ENCODE measurements around the gene FAM9C. TPM values are rescaled to one million over a fixed set of nuclear protein-coding genes. Genes with fewer than 3 reads are reported as not detected.

The FAM9C gene
- total RNA-seq, 1 experiment from 2014 or later: not detected

GRCh38 chrX:13051167-13051528, 6.7 kb upstream of the FAM9C start:
- TF ChIP-seq CTCF (IDR thresholded peaks at IDR 0.05; ENCODE audit: unreplicated experiment): no peak
- H3K27ac Mint-ChIP-seq (ENCODE audit: low read depth, unreplicated experiment): no peak overlapping the region
- no peak overlapping the region for H3K4me3 Mint-ChIP-seq (ENCODE audit: unreplicated experiment)
- no peak for DNase-seq (ENCODE audit: unreplicated experiment)
- intact Hi-C loops (cut with micrococcal nuclease): no loop called here
- no TSS peak for BruUV-seq (replicated peaks)
- ChIA-PET POLR2A (interaction anchor here (1.2 kb wide), 1 partner anchor 9 kb away, joined by 5 read pairs; no protein-coding TSS in a partner anchor), CTCF (interaction anchor here (1.3 kb wide), 1 partner anchor 10 kb away, joined by 4 read pairs; no protein-coding TSS in a partner anchor)
- H3K9me3 Mint-ChIP-seq (ENCODE audit: unreplicated experiment): no peaks in the 10 kb centered on the region
- H3K36me3 Mint-ChIP-seq (ENCODE audit: insufficient read depth, unreplicated experiment): no peaks in the 10 kb centered on the region
- no peaks in the 10 kb centered on the region for H3K27me3 Mint-ChIP-seq (ENCODE audit: insufficient read depth, unreplicated experiment)
- no peaks in the 10 kb centered on the region for H3K4me1 Mint-ChIP-seq (ENCODE audit: insufficient read depth, unreplicated experiment)

GRCh38 chrX:13050151-13050550, 5.7 kb upstream of the FAM9C start:
- no peaks in the 10 kb centered on the region for H3K36me3 Mint-ChIP-seq (ENCODE audit: insufficient read depth, unreplicated experiment)
- H3K4me3 Mint-ChIP-seq (ENCODE audit: unreplicated experiment): no peak overlapping the region
- H3K27me3 Mint-ChIP-seq (ENCODE audit: insufficient read depth, unreplicated experiment): no peaks in the 10 kb centered on the region
- BruUV-seq (replicated peaks): no TSS peak
- no peak overlapping the region for H3K27ac Mint-ChIP-seq (ENCODE audit: low read depth, unreplicated experiment)
- ChIA-PET CTCF (interaction anchor here (0.6 kb wide), 1 partner anchor 132 kb away, joined by 3 read pairs; no protein-coding TSS in a partner anchor), POLR2A (no interaction called here)
- intact Hi-C loops (cut with micrococcal nuclease): no loop called here
- no peak for TF ChIP-seq CTCF (IDR thresholded peaks at IDR 0.05; ENCODE audit: unreplicated experiment)
- no peaks in the 10 kb centered on the region for H3K4me1 Mint-ChIP-seq (ENCODE audit: insufficient read depth, unreplicated experiment)
- no peak for DNase-seq (ENCODE audit: unreplicated experiment)
- no peaks in the 10 kb centered on the region for H3K9me3 Mint-ChIP-seq (ENCODE audit: unreplicated experiment)

GRCh38 chrX:13048280-13048679, 3.9 kb upstream of the FAM9C start:
- H3K36me3 Mint-ChIP-seq (ENCODE audit: insufficient read depth, unreplicated experiment): no peaks in the 10 kb centered on the region
- no peaks in the 10 kb centered on the region for H3K4me1 Mint-ChIP-seq (ENCODE audit: insufficient read depth, unreplicated experiment)
- no peak for TF ChIP-seq CTCF (IDR thresholded peaks at IDR 0.05; ENCODE audit: unreplicated experiment)
- ChIA-PET CTCF (interaction anchor here (1.2 kb wide), 1 partner anchor 46 kb away, joined by 5 read pairs; no protein-coding TSS in a partner anchor), POLR2A (no interaction called here)
- peak overlapping the region; percentile 17 for H3K27ac Mint-ChIP-seq (ENCODE audit: low read depth, unreplicated experiment)
- H3K4me3 Mint-ChIP-seq (ENCODE audit: unreplicated experiment): no peak overlapping the region
- no peaks in the 10 kb centered on the region for H3K27me3 Mint-ChIP-seq (ENCODE audit: insufficient read depth, unreplicated experiment)
- intact Hi-C loops (cut with micrococcal nuclease): no loop called here
- no peaks in the 10 kb centered on the region for H3K9me3 Mint-ChIP-seq (ENCODE audit: unreplicated experiment)
- BruUV-seq (replicated peaks): no TSS peak
- DNase-seq (ENCODE audit: unreplicated experiment): peak; percentile 83

- no peaks in the 10 kb centered on the region for H3K9me3 Mint-ChIP-seq (ENCODE audit: unreplicated experiment)
- ChIA-PET POLR2A (no interaction called here), CTCF (interaction anchor here (1.2 kb wide), 1 partner anchor 46 kb away, joined by 5 read pairs; no protein-coding TSS in a partner anchor)
- no peak for TF ChIP-seq CTCF (IDR thresholded peaks at IDR 0.05; ENCODE audit: unreplicated experiment)
- no TSS peak for BruUV-seq (replicated peaks)
- no peaks in the 10 kb centered on the region for H3K27me3 Mint-ChIP-seq (ENCODE audit: insufficient read depth, unreplicated experiment)
- peak overlapping the region; percentile 17 for H3K27ac Mint-ChIP-seq (ENCODE audit: low read depth, unreplicated experiment)
- H3K4me3 Mint-ChIP-seq (ENCODE audit: unreplicated experiment): no peak overlapping the region
- intact Hi-C loops (cut with micrococcal nuclease): no loop called here
- no peak for DNase-seq (ENCODE audit: unreplicated experiment)
- no peaks in the 10 kb centered on the region for H3K4me1 Mint-ChIP-seq (ENCODE audit: insufficient read depth, unreplicated experiment)
- H3K36me3 Mint-ChIP-seq (ENCODE audit: insufficient read depth, unreplicated experiment): no peaks in the 10 kb centered on the region
Measured at GRCh38 chrX:13047759-13048158, 3.3 kb upstream of the FAM9C start.

Measured in MCF 10A (cell line).